CD14-positive monocyte (primary cell): ENCODE results near the gene NOM1. TPM values are rescaled to one million over a fixed set of nuclear protein-coding genes. Genes with fewer than 3 reads are reported as not detected.
A peak's percentile ranks its signal among the peaks of the same experiment; 100 is the strongest.

Experiments used
- DNase-seq, 3 donors: peaks; one replicate each; pipeline ENCODE4 v3.0.0-alpha.2; 2011 to 2022
- H2AFZ ChIP-seq: 2 replicates; pipeline ENCODE4 v1.6.0; 2012; ENCODE audit warnings: mild to moderate bottlenecking, low read depth, low read length, inconsistent platforms; ENCODE audit not compliant: insufficient read depth, poor library complexity, severe bottlenecking
- H3K27ac ChIP-seq, 2 donors: 1 replicate in 1 of 2; 2 replicates in 1 of 2; pipeline ENCODE4 v1.5.1; 2012 to 2013; ENCODE audit warnings: low read length in 2 of 2, control low read depth in 1 of 2, inconsistent platforms in 1 of 2, low read depth in 1 of 2, mild to moderate bottlenecking in 1 of 2
- H3K27me3 ChIP-seq, 2 donors: one replicate each; pipeline versions ENCODE4 v1.6.0 to v1.6.1; 2011 to 2013; ENCODE audit warnings: low read length in 2 of 2; ENCODE audit not compliant: control insufficient read depth in 2 of 2, insufficient read depth in 2 of 2
- H3K36me3 ChIP-seq, 2 donors: replicated peaks in 1 of 2; 1 replicate in 1 of 2; 2 replicates in 1 of 2; pipeline versions ENCODE4 v1.5.1 to v1.6.1; 2012 to 2013; ENCODE audit warnings: low read length in 2 of 2, control low read depth in 1 of 2, inconsistent platforms in 1 of 2, mild to moderate bottlenecking in 1 of 2; ENCODE audit not compliant: insufficient read depth in 2 of 2, control insufficient read depth in 1 of 2
- H3K4me1 ChIP-seq, 2 donors: 1 replicate in 1 of 2; 2 replicates in 1 of 2; pipeline versions ENCODE4 v1.5.1 to v1.6.1; 2012 to 2013; ENCODE audit warnings: low read length in 2 of 2, control low read depth in 1 of 2, inconsistent platforms in 1 of 2, mild to moderate bottlenecking in 1 of 2, moderate library complexity in 1 of 2; ENCODE audit not compliant: insufficient read depth in 2 of 2, control insufficient read depth in 1 of 2
- H3K4me2 ChIP-seq: replicated peaks from 2 replicates; pipeline ENCODE3; 2012; ENCODE audit warnings: low read length, moderate library complexity, mild to moderate bottlenecking; ENCODE audit not compliant: poor library complexity, severe bottlenecking; ENCODE audit errors: extremely low read depth
- H3K4me3 ChIP-seq, 3 experiments: fragments of 200-600 bp in 1 of 3; sonication (generic) in 1 of 3; replicated peaks in 1 of 3; 1 replicate in 2 of 3; 2 replicates in 1 of 3; pipeline ENCODE4 v1.5.1; 2011 to 2013; ENCODE audit warnings: low read length in 3 of 3, mild to moderate bottlenecking in 3 of 3, control low read depth in 2 of 3, low read depth in 2 of 3, inconsistent platforms in 1 of 3, moderate library complexity in 1 of 3
- H3K79me2 ChIP-seq: 2 replicates; pipeline ENCODE4 v1.6.0; 2012; ENCODE audit warnings: mild to moderate bottlenecking, control low read depth, inconsistent platforms, low read length, moderate library complexity; ENCODE audit not compliant: insufficient read depth
- H3K9ac ChIP-seq: 2 replicates; pipeline ENCODE4 v1.6.0; 2017; ENCODE audit warnings: low read length, mild to moderate bottlenecking; ENCODE audit not compliant: insufficient read depth, poor library complexity, severe bottlenecking
- H3K9me3 ChIP-seq, 2 donors: replicated peaks in 1 of 2; 1 replicate in 1 of 2; 2 replicates in 1 of 2; pipeline versions ENCODE4 v1.5.1 to v1.6.1; 2012 to 2013; ENCODE audit warnings: low read length in 2 of 2, control low read depth in 1 of 2; ENCODE audit not compliant: control insufficient read depth in 1 of 2, insufficient read depth in 1 of 2
- H4K20me1 ChIP-seq: 2 replicates; pipeline ENCODE4 v1.6.0; 2012; ENCODE audit warnings: mild to moderate bottlenecking, low read length, control low read depth, moderate library complexity; ENCODE audit not compliant: insufficient read depth
- H3K27ac Mint-ChIP-seq, 7 donors: one replicate each; pipeline ENCODE4 v1.8.0; 2020; ENCODE audit warnings: mild to moderate bottlenecking in 7 of 7, mixed read lengths in 7 of 7, moderate library complexity in 6 of 7, inconsistent platforms in 2 of 7
- H3K27me3 Mint-ChIP-seq, 3 donors: one replicate each; pipeline ENCODE4 v1.8.0; 2021 to 2022; ENCODE audit warnings: low read depth in 3 of 3, mild to moderate bottlenecking in 3 of 3, mixed read lengths in 3 of 3, moderate library complexity in 3 of 3, inconsistent platforms in 1 of 3
- H3K36me3 Mint-ChIP-seq, 2 donors: one replicate each; pipeline ENCODE4 v1.8.0; 2020; ENCODE audit warnings: mixed read lengths in 2 of 2, inconsistent platforms in 1 of 2, mild to moderate bottlenecking in 1 of 2
- H3K4me1 Mint-ChIP-seq: one replicate; pipeline ENCODE4 v1.8.0; 2020; ENCODE audit warnings: mild to moderate bottlenecking, mixed read lengths
- H3K4me3 Mint-ChIP-seq, 2 donors: one replicate each; pipeline ENCODE4 v1.8.0; 2020; ENCODE audit warnings: mild to moderate bottlenecking in 2 of 2, mixed read lengths in 2 of 2, moderate library complexity in 1 of 2
- H3K9me3 Mint-ChIP-seq, 7 donors: one replicate each; pipeline ENCODE4 v1.8.0; 2020 to 2022; ENCODE audit warnings: mixed read lengths in 7 of 7, mild to moderate bottlenecking in 6 of 7, moderate library complexity in 6 of 7, inconsistent platforms in 2 of 7
- WGBS: methylation state at CpG from one replicate; pipeline ENCODE4 v1.1.5; 2013; ENCODE audit warnings: missing lambda C conversion rate; ENCODE audit not compliant: insufficient coverage; 5-methylcytosine and 5-hydroxymethylcytosine counted together
- intact Hi-C, 2 donors: fragments of 100-400 bp; cut with micrococcal nuclease; formaldehyde crosslinking; loops; one replicate each; pipeline versions ENCODE4 v1.15.0 to v1.15.1; 2023
- polyA plus RNA-seq, 3 donors: library from polyadenylated mRNA; depleted of rRNA in 1 of 3; unstranded in 2 of 3; stranded (reverse) in 1 of 3; fragments of 300-500 nt in 2 of 3; fragments of >200 nt in 1 of 3; fragmentation: Illumina TruSeq in 2 of 3; gene quantifications; 1 replicate in 2 of 3; 2 replicates in 1 of 3; pipeline ENCODE4 v1.2.3, GENCODE V29; 2012 to 2021
- TF ChIP-seq, protein P1 (sequence below): fragments of 200-600 bp; IDR thresholded peaks from one replicate; pipeline ENCODE4 v1.8.0; 2022; ENCODE audit warnings: antibody characterized with exemption, mild to moderate bottlenecking

The NOM1 gene
- polyA plus RNA-seq, 3 donors: 0.89 to 11.5 (median 1.9) TPM

DNA sequence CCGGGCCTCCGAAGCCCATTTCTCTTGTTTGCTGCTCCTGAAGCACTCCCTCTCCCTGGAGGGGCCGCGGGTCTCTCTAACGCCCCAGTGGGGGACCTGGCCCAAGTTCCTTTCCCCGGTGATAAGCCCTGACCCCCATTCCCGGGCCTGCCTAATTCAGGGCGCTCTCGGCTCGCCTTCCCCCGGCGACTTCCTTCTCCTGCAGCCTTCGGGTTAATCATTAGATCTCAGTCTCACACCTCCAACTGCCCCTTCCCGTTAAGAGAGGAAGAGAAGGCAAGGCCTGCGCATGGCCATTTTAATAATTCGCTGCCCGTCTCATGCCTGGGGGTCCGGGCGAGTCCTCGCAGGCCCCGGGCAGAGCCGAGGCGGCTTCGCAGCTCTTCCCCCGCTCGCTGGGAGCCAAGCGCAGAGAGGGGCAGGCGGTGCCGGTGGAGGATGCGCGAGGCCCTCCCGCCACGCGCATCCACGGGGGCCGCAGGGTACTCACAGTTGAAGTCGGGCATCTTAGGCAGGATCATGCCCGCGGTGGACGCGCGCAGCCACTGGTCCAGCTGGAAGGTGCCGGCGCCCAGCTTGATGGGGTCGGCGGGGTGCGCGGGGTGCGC, 59.8 kb downstream of the NOM1 start:
- Mint-ChIP-seq H3K4me1 (peaks cover 2% of the 10 kb centered on the region), H3K36me3 (peaks cover 0 to 4% of the 10 kb centered on the region in 2 donors), H3K27me3 (peaks cover 85 to 94% (median 86%) of the 10 kb centered on the region in 3 donors), H3K4me3 (peak overlapping the region in 1 of 2 donors; percentile 78), H3K27ac (no peak overlapping the region), H3K9me3 (peaks cover 0 to 16% (median 7%) of the 10 kb centered on the region in 7 donors)
- Histone ChIP-seq H3K4me2 (no peak overlapping the region), H3K4me1 (no peaks in the 10 kb centered on the region), H3K27ac (no peak overlapping the region), H3K9me3 (peaks cover 0 to 14% of the 10 kb centered on the region in 2 donors), H3K4me3 (no peak overlapping the region), H3K36me3 (no peaks in the 10 kb centered on the region), H3K27me3 (peaks cover 64 to 83% of the 10 kb centered on the region in 2 donors), H3K9ac (no peak overlapping the region), H3K79me2 (no peaks in the 10 kb centered on the region), H4K20me1 (no peaks in the 10 kb centered on the region), H2AFZ (no peak overlapping the region)
- no peak for DNase-seq
- intact Hi-C loops: no loop called here
- TF ChIP-seq, protein P1, sequence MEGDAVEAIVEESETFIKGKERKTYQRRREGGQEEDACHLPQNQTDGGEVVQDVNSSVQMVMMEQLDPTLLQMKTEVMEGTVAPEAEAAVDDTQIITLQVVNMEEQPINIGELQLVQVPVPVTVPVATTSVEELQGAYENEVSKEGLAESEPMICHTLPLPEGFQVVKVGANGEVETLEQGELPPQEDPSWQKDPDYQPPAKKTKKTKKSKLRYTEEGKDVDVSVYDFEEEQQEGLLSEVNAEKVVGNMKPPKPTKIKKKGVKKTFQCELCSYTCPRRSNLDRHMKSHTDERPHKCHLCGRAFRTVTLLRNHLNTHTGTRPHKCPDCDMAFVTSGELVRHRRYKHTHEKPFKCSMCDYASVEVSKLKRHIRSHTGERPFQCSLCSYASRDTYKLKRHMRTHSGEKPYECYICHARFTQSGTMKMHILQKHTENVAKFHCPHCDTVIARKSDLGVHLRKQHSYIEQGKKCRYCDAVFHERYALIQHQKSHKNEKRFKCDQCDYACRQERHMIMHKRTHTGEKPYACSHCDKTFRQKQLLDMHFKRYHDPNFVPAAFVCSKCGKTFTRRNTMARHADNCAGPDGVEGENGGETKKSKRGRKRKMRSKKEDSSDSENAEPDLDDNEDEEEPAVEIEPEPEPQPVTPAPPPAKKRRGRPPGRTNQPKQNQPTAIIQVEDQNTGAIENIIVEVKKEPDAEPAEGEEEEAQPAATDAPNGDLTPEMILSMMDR: no peak
- WGBS: 2% methylated on average over 47 of the region's 49 CpGs

DNA sequence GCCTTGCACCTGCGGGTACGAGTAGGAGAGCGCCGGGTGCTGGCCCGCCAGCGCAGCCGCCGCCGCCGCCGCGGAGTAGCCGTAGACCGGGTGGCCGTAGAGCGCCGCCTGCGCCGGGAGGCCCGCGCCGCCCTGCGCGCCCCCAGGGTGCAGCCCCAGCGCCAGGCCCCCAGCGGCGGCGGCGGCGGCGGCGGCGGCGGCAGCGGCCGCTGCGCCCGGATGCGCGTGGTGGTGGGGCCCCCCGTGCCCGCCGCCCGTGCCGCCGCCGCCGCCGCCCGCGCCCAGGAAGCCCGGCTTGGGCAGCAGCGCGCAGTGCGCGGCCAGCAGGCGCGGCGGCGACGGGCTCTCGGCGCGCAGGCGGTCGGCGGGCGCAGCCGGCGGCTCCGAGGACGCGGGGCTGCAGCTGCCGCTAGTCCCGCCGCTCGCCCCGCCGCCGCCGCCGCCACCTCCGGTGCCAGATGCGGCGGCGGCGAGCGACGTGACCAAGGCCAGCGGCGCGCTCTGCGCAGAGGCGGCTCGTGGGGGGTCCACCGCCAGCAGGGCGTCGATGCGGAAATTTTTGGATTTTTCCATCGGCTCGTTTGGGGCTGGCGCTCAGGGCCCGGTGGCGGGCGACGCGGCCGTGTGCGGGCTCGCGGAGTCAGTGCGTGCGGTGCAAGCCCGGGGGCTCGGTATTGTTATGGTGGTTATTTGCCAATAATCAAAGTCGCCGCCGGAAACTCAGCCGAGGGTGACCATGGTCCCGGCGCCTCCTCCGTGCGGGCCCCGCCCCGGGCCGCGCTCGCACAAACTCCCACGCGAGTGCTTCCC, 60.5 kb downstream of the NOM1 start:
- intact Hi-C loops: no loop called here
- peaks cover 1% of the 10 kb centered on the region for H3K4me1 Mint-ChIP-seq
- no peaks in the 10 kb centered on the region for H3K4me1 ChIP-seq
- peaks cover 0 to 18% of the 10 kb centered on the region in 2 donors for H3K9me3 ChIP-seq
- no peak for DNase-seq
- H3K4me3 Mint-ChIP-seq: peak overlapping the region in 1 of 2 donors; percentile 78
- H3K36me3 Mint-ChIP-seq: no peaks in the 10 kb centered on the region
- H3K9me3 Mint-ChIP-seq: peaks cover 0 to 15% (median 7%) of the 10 kb centered on the region in 7 donors
- no peaks in the 10 kb centered on the region for H3K79me2 ChIP-seq
- H4K20me1 ChIP-seq: no peaks in the 10 kb centered on the region
- H3K27ac ChIP-seq: no peak overlapping the region
- H3K27me3 ChIP-seq: peaks cover 63 to 83% of the 10 kb centered on the region in 2 donors
- no peak overlapping the region for H3K27ac Mint-ChIP-seq
- H3K9ac ChIP-seq: no peak overlapping the region
- no peak overlapping the region for H3K4me3 ChIP-seq
- H3K36me3 ChIP-seq: no peaks in the 10 kb centered on the region
- H3K4me2 ChIP-seq: peak overlapping the region; percentile 42
- TF ChIP-seq, protein P1: no peak
- WGBS: under 1% methylated on average over 130 of the region's 130 CpGs
- peaks cover 86 to 94% (median 86%) of the 10 kb centered on the region in 3 donors for H3K27me3 Mint-ChIP-seq
- no peak overlapping the region for H2AFZ ChIP-seq
